ENCODE data around the gene DPYSL5.
"Not testable (repeated sequence)": the region's sequence is repeated elsewhere in the genome, so short reads cannot be mapped to it uniquely, and the experiment has no call there.

The DPYSL5 gene

GRCh38 chr2:26873286-26873983 lies 25.5 kb downstream of the DPYSL5 start:
- no peak for DNase-seq (ENCODE audit: low read depth in 1 of 2, low spot score in 1 of 2)

- DNase-seq (ENCODE audit: low read depth in 1 of 2, low spot score in 1 of 2) = no peak
These were observed 26.6 kb downstream of the DPYSL5 start for GRCh38 chr2:26874514-26874913.

GRCh38 chr2:26875065-26875634 lies 27.2 kb downstream of the DPYSL5 start:
- no peak for DNase-seq (ENCODE audit: low read depth in 1 of 2, low spot score in 1 of 2)

GRCh38 chr2:26875808-26876207 lies 27.9 kb downstream of the DPYSL5 start:
- no peak for DNase-seq (ENCODE audit: low read depth in 1 of 2, low spot score in 1 of 2)

- DNase-seq (ENCODE audit: low read depth in 1 of 2, low spot score in 1 of 2) = no peak
These were observed 28.3 kb downstream of the DPYSL5 start for GRCh38 chr2:26876260-26876659.

- DNase-seq (ENCODE audit: low read depth in 1 of 2, low spot score in 1 of 2) = no peak
These were observed 29.3 kb downstream of the DPYSL5 start for GRCh38 chr2:26877276-26877675.

GRCh38 chr2:26880161-26880560 lies 32.2 kb downstream of the DPYSL5 start:
- DNase-seq (ENCODE audit: low read depth in 1 of 2, low spot score in 1 of 2) = no peak

- no peak for DNase-seq (ENCODE audit: low read depth in 1 of 2, low spot score in 1 of 2)
These were observed 33.0 kb downstream of the DPYSL5 start for GRCh38 chr2:26880910-26881435.

GRCh38 chr2:26882220-26882619 lies 34.3 kb downstream of the DPYSL5 start:
- DNase-seq (ENCODE audit: low read depth in 1 of 2, low spot score in 1 of 2) = not testable (repeated sequence)

- no peak for DNase-seq (ENCODE audit: low read depth in 1 of 2, low spot score in 1 of 2)
These were observed 36.0 kb downstream of the DPYSL5 start for GRCh38 chr2:26883956-26884355.

GRCh38 chr2:26884486-26884885 lies 36.6 kb downstream of the DPYSL5 start:
- no peak for DNase-seq (ENCODE audit: low read depth in 1 of 2, low spot score in 1 of 2)

GRCh38 chr2:26885651-26886329 lies 37.9 kb downstream of the DPYSL5 start:
- DNase-seq (ENCODE audit: low read depth in 1 of 2, low spot score in 1 of 2) = no peak

GRCh38 chr2:26886736-26887135 lies 38.8 kb downstream of the DPYSL5 start:
- DNase-seq (ENCODE audit: low read depth in 1 of 2, low spot score in 1 of 2) = no peak

- no peak for DNase-seq (ENCODE audit: low read depth in 1 of 2, low spot score in 1 of 2)
These were observed 39.2 kb downstream of the DPYSL5 start for GRCh38 chr2:26887151-26887550.

- no peak for DNase-seq (ENCODE audit: low read depth in 1 of 2, low spot score in 1 of 2)
These were observed 41.9 kb downstream of the DPYSL5 start for GRCh38 chr2:26889796-26890195.

GRCh38 chr2:26890341-26891000 lies 42.5 kb downstream of the DPYSL5 start:
- DNase-seq (ENCODE audit: low read depth in 1 of 2, low spot score in 1 of 2) = no peak

- DNase-seq (ENCODE audit: low read depth in 1 of 2, low spot score in 1 of 2) = no peak
These were observed 44.2 kb downstream of the DPYSL5 start for GRCh38 chr2:26892133-26892532.

GRCh38 chr2:26892922-26893524 lies 45.1 kb downstream of the DPYSL5 start:
- DNase-seq (ENCODE audit: low read depth in 1 of 2, low spot score in 1 of 2) = no peak

GRCh38 chr2:26894136-26894535 lies 46.2 kb downstream of the DPYSL5 start:
- no peak for DNase-seq (ENCODE audit: low read depth in 1 of 2, low spot score in 1 of 2)

GRCh38 chr2:26897807-26898479 lies 50.0 kb downstream of the DPYSL5 start:
- DNase-seq (ENCODE audit: low read depth in 1 of 2, low spot score in 1 of 2) = no peak
